Fibroblast of pulmonary artery (primary cell): ENCODE data around the gene TULP4.

Experiments used
- DNase-seq: peaks from one replicate; pipeline ENCODE4 v3.0.0-alpha.2; 2010; ENCODE audit warnings: low read depth
- H3K4me3 ChIP-seq: replicated peaks from 2 replicates; pipeline ENCODE4 v1.5.1; 2011; ENCODE audit warnings: low read depth, mild to moderate bottlenecking, control low read depth, low read length, moderate library complexity
- CTCF ChIP-seq: IDR thresholded peaks from 2 replicates; pipeline ENCODE4 v1.5.1; 2011; ENCODE audit warnings: mild to moderate bottlenecking, control low read depth, low read length, inconsistent platforms; ENCODE audit errors: missing control alignments

The TULP4 gene

GRCh38 chr6:158405933-158406332 is 93.7 kb downstream of the TULP4 start:
- no peak overlapping the region for H3K4me3 ChIP-seq
- no peak for DNase-seq
- no peak for TF ChIP-seq CTCF

- no peak for TF ChIP-seq CTCF
- no peak for DNase-seq
Measured at GRCh38 chr6:158406736-158407135, 94.5 kb downstream of the TULP4 start.

GRCh38 chr6:158408013-158408412 is 95.7 kb downstream of the TULP4 start:
- no peak for DNase-seq
- TF ChIP-seq CTCF, result no peak
- no peak overlapping the region for H3K4me3 ChIP-seq

More at GRCh38 chr6:158406736-158407135, 94.5 kb downstream of the TULP4 start:
- H3K4me3 ChIP-seq, result no peak overlapping the region

GRCh38 chr6:158408552-158409130 is 96.4 kb downstream of the TULP4 start:
- no peak for TF ChIP-seq CTCF
- H3K4me3 ChIP-seq, result no peak overlapping the region
- peak; percentile 92 for DNase-seq

GRCh38 chr6:158409451-158409850 is 97.2 kb downstream of the TULP4 start:
- peak; percentile 81 for DNase-seq
- TF ChIP-seq CTCF, result no peak
- no peak overlapping the region for H3K4me3 ChIP-seq

GRCh38 chr6:158410784-158411183 is 98.5 kb downstream of the TULP4 start:
- DNase-seq, result peak; percentile 39
- no peak for TF ChIP-seq CTCF
- no peak overlapping the region for H3K4me3 ChIP-seq

- DNase-seq, result no peak
- no peak overlapping the region for H3K4me3 ChIP-seq
- TF ChIP-seq CTCF, result no peak
Measured at GRCh38 chr6:158411998-158412397, 99.7 kb downstream of the TULP4 start.
